ENCODE measurements around the gene SELENOM. TPM values are rescaled to one million over a fixed set of nuclear protein-coding genes. Genes with fewer than 3 reads are reported as not detected.
A peak's percentile ranks its signal among the peaks of the same experiment; 100 is the strongest.
"Not testable (repeated sequence)": the region's sequence is repeated elsewhere in the genome, so short reads cannot be mapped to it uniquely, and the experiment has no call there.

Gene SELENOM
- total RNA-seq, 1 donor from 2014 or later = 238 TPM

DNA sequence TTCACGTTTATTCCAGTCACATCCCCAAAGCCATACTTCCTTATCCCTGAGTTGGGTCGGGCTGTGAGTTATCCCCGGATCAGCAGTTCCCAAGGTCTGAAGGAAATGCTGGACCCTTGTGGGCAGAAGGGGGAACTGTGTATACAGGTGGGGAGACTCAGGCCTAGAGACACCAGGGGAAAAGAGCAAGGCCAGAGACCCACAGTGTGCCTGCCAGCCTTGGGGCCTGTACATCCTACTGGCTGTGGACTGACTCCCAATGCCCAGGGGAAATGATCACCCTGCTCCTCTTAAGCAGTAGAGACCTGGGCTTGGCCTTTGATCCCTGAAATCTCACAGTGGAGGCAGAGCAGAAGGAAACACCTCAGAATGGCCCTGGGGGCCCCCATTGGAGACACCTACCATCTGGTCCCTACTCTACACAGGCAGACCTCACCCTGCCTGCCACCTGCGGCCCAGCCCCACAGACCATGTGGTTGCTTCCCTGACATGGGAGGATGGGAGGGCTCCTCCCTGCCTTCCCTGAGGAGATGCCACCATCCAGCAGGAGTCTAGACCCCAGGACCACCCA is 1.3 kb downstream of the SELENOM start:
- peak; percentile 36 for DNase-seq (ENCODE audit: low read depth)

DNA sequence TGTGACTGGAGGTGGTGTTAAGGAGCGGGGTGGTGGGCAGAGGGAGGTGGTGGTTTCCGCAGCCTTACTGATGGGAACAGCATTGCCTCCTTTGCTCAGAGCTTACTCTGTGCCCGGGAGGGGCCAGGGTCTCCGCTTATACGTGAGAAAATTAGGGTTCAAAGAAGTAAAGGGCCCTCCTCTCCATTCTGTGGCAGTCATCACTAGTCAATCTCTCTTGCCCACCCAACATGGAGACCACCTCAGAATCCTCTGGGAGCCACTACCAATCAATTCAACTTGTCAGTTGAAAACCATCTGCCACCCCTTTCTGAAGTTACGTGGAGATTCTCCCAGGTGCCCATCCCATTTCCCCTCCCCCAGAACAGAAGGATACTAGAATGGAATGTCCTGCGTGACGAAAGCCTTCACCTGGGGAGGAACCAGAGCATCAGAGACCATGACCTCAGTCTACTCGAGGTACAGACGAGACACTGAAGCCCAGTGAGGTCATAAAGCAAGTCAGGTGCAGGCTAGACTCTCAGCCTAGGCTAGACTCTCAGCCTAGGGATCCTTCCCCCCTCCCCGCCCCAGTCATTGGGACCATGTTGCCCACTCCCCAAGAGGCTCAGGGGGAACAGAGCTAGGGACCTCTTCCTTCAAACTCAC is 2.0 kb downstream of the SELENOM start:
- DNase-seq (ENCODE audit: low read depth) = no peak

DNA sequence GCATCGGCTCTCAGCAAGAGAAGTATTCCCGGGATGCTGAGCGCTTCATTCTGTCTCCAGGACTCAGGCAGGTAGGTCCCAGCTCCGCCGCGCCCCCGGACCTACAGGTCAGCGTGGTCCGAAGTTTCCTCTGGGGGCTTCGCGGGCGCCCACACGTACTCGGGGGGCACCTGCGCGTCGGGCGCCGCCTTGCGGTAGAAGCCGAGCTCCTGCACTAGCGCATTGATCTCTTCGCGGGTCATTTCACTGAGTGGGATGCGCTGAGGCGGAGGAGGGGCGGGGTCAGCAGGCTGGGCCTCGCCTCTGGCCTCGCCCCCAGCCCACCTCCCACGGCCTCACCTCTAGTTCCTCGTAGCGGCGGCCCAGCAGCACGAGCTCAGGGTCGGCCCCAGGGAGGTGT is 2.5 kb downstream of the SELENOM start:
- no peak for DNase-seq (ENCODE audit: low read depth)

- no peak for DNase-seq (ENCODE audit: low read depth)
Measured at GRCh38 chr22:31103899-31104694, 3.3 kb downstream of the SELENOM start.

GRCh38 chr22:31103111-31103510 is 4.3 kb downstream of the SELENOM start:
- no peak for DNase-seq (ENCODE audit: low read depth)

DNA sequence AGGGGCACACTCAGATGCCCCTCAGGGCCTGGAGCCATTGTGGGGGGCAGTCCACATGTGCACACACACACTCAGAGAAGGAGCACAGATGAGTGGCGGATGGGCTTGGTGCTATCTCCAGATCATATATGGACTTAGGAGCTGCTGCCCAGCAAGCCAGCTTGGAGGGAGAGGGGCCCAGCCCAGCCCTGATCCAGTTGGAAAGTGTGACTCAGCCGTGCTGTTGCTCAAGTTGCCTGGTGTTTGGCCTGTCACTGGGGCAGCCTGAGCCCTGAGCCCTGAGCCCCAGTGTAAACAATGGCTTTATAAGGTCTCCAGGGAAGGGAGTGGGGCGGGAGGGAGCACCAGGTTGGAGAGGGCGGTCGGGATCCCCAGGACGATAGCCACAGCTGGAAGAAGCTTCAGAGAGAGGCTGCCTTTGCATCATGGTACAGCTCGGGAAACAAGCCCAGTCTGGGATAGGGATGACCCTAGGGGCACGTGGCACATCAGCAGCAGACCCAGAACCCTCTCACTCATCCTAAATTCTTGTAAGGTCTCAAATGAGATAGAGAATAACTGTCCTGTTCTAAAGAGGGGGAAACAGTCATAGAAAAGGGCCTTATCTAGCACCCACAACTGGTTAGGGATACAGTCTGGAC is 4.8 kb downstream of the SELENOM start:
- peak; percentile 95 for DNase-seq (ENCODE audit: low read depth)

- DNase-seq (ENCODE audit: low read depth) = no peak
Measured at GRCh38 chr22:31100762-31101525, 6.4 kb downstream of the SELENOM start.

- no peak for DNase-seq (ENCODE audit: low read depth)
Measured at GRCh38 chr22:31099841-31100761, 7.3 kb downstream of the SELENOM start.

DNA sequence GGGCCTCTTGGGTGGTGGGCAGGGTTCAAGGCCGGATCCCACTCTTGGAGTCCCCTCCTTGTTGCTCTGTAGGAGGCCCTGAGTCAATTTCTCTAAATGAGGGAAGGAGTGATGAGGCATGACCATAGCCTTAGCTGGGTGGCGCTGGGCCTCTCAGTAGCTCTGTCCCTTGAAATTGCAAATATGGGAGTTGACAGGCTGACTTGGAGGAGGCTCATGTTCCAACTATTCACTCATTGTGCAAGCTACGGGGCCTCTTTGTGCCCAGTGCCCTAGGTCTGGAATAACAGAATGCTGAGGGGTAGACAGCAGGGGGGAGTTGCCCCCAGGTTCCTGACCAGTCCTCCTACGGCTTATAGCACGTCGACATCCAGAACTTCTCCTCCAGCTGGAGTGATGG is 8.0 kb downstream of the SELENOM start:
- no peak for DNase-seq (ENCODE audit: low read depth)

DNA sequence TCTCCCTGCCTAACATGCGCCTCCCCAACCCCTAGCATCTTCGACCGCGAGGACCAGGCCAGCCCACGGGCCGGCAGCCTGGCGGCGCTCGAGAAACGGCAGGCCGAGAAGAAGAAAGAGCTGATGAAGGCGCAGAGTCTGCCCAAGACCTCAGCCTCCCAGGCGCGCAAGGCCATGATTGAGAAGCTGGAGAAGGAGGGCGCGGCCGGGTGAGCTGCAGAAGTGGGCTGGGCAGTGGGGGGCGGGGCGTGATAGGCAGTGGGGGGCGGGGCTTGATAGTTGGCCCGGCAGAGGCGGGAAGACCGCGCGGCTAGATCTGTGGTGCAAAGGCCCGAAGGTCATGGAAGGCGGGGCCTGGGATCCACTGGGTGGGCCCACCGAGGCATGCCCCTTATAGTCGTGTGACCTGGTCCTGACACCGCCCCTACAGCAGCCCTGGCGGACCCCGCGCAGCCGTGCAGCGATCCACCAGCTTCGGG is 8.7 kb downstream of the SELENOM start:
- no peak for DNase-seq (ENCODE audit: low read depth)

DNA sequence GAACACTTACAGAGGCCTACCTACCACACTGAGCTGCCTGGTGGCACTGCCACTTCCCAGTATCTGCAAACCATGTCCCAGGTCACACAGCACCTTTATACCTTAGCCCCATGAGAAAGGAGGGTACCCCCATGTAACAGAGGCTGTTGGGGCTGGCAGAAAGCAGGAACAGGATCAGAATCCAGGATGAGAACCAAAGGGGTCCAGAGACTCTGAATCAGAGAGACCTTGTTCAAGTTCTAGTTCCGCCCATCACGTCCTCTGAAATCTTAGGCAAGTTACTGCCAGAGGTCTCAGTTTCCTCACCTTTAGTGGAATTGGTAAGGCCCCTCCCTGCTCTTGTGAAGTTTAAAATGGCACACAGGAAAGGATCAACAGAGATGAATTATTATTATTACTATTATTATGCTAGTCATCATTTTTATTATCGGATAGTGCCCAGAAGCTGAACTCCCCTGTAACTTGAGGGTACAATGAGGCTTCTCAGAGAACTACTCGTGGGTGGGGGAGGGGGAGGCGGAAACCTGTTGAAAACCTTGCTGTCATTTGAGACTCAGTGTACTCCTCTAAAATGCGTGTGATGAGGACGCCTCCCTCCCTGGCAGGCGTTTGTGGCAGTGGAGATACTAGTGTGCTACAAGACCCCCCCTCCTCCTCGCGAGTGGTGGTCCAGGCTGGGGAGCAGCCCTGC is 9.3 kb downstream of the SELENOM start:
- no peak for DNase-seq (ENCODE audit: low read depth)

- DNase-seq (ENCODE audit: low read depth) = not testable (repeated sequence)
Measured at GRCh38 chr22:31097539-31097938, 9.8 kb downstream of the SELENOM start.

- DNase-seq (ENCODE audit: low read depth) = no peak
Measured at GRCh38 chr22:31096657-31097279, 10.6 kb downstream of the SELENOM start.

- no peak for DNase-seq (ENCODE audit: low read depth)
Measured at GRCh38 chr22:31095637-31096249, 11.6 kb downstream of the SELENOM start.

DNA sequence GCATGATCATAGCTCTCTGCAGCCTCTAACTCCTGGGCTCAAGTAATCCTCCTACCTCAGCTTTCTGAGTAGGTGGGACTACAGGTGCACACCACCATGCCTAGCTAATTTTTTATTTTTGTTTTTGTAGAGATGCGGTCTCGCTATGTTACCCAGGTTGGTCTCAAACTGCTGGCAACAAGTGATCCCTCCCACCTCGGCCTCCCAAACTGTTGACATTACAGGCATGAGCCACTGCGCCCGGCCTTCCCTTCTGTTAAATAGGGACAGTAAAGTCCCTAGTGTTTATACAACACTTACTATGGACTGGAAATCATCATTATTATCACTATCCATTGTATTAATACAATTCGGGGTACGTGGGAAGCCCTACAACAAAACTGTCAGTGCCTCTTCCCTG is 12.6 kb downstream of the SELENOM start:
- no peak for DNase-seq (ENCODE audit: low read depth)

DNA sequence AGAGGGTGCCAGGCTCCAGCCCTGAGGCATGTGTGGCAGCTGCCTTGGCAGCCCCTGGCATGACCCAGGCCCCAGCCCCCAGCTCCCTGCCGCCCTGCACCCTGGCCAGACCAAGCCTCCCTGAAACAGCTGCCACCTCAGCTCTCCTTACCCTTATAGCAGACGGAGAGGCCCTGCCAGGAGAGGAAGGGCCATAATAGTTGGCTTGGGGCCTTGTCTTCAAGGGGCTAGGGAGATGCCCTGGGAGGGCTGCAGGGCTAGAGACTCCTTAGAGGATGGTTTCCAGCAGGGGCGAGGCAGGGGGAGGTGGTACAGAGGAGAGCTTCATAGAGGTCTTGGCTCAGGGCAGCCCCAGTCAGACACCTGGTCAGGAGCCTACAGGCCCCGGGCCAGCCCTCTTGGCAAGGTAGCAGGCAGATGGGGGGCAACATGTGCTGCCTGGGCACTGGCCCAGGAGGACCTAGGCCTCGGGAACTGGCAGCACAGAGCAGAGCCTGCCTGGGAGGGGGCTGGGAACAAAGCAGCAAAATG is 13.3 kb downstream of the SELENOM start:
- peak; percentile 89 for DNase-seq (ENCODE audit: low read depth)

DNA sequence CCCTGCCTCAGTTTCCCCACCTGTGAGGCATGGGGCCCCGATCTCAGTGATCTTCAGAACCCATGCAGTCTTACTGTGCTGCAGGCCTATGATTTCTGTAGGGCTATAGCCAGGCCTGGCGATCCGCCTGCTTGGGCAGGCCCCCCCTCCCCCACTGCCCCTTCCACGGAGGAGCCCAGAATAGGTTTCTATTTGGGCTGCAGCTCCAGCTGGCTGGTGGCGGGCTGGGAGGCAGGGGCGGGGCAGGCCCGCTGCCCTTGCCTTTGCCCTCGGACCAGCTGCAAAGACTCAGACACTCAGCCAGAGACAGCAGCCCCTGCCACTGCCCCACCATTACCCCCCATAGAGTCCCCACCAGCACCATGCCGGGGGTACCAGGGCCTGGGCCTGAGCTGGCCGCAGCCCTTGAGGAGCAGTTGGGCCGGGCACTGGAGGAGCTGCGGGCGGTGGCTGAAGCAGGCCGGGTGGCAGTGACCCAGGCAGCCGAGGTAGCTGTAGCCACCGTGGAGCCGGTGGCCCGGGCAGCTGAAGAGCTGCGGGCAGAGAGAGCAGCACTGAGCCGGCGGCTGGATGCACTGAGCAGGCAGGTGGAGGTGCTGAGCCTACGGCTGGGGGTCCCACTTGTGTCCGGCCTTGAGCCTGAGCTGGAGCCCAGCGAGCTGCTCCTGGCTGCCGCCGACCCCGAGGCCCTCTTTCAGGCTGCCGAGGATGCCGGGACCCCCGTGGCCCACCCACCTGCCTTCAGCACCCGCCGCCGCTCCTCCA is 14.1 kb downstream of the SELENOM start:
- peak; percentile 91 for DNase-seq (ENCODE audit: low read depth)

Measured in myocyte (in vitro differentiated cells).